GM23338 (cell line): ENCODE data around the gene PSMD14. TPM values are rescaled to one million over a fixed set of nuclear protein-coding genes. Genes with fewer than 3 reads are reported as not detected.

Source experiments
- ATAC-seq: fragments of 200-7000 bp; cut with Tn5 transposase; 3 replicates; pipeline ENCODE4 v1.9.1; 2020
- DNase-seq: peaks from one replicate; pipeline ENCODE4 v3.0.0-alpha.2; 2015; ENCODE audit warnings: low spot score
- H2AFZ ChIP-seq: fragments of 200-600 bp; sonication (generic); 2 replicates; pipeline ENCODE4 v1.8.0; 2016; ENCODE audit warnings: antibody characterized with exemption, mild to moderate bottlenecking, moderate library complexity
- H3F3A ChIP-seq: fragments of 200-600 bp; sonication (generic); replicated peaks from 2 replicates; pipeline ENCODE4 v1.8.0; 2017; ENCODE audit warnings: antibody characterized with exemption, mixed run types, low read depth
- H3K27ac ChIP-seq: fragments of 200-600 bp; sonication (generic); 2 replicates; pipeline ENCODE4 v1.6.1; 2016; ENCODE audit warnings: low read depth
- H3K27me3 ChIP-seq: fragments of 200-600 bp; sonication (generic); 2 replicates; pipeline ENCODE4 v1.8.0; 2016; ENCODE audit warnings: mild to moderate bottlenecking, mixed run types, moderate library complexity; ENCODE audit not compliant: insufficient read depth
- H3K36me3 ChIP-seq: fragments of 200-600 bp; sonication (generic); 2 replicates; pipeline ENCODE4 v1.8.0; 2016; ENCODE audit warnings: mild to moderate bottlenecking; ENCODE audit not compliant: insufficient read depth
- H3K4me1 ChIP-seq: fragments of 200-600 bp; sonication (generic); 2 replicates; pipeline ENCODE4 v1.8.0; 2016; ENCODE audit warnings: mild to moderate bottlenecking, moderate library complexity; ENCODE audit not compliant: insufficient read depth
- H3K4me2 ChIP-seq: fragments of 200-600 bp; sonication (generic); 2 replicates; pipeline ENCODE4 v1.7.1; 2017; ENCODE audit warnings: mixed run types
- H3K4me3 ChIP-seq: fragments of 200-600 bp; sonication (generic); 2 replicates; pipeline ENCODE4 v1.6.1; 2016; ENCODE audit warnings: mixed run types
- H3K79me2 ChIP-seq: fragments of 200-600 bp; sonication (generic); replicated peaks from 2 replicates; pipeline ENCODE4 v1.8.0; 2017; ENCODE audit warnings: mild to moderate bottlenecking; ENCODE audit not compliant: insufficient read depth
- H3K9me2 ChIP-seq: fragments of 200-600 bp; sonication (generic); 2 replicates; pipeline ENCODE4 v1.8.0; 2017; ENCODE audit not compliant: insufficient read depth
- H4K20me1 ChIP-seq: fragments of 200-600 bp; sonication (generic); replicated peaks from 2 replicates; pipeline ENCODE4 v1.8.0; 2017; ENCODE audit warnings: mild to moderate bottlenecking; ENCODE audit not compliant: insufficient read depth
- H3K27ac Mint-ChIP-seq: 2 replicates; pipeline ENCODE4 v1.8.0; 2020; ENCODE audit warnings: inconsistent platforms, mild to moderate bottlenecking, moderate library complexity, mixed read lengths
- H3K27me3 Mint-ChIP-seq: 3 replicates; pipeline ENCODE4 v1.8.0; 2022; ENCODE audit warnings: low read depth, mild to moderate bottlenecking, moderate library complexity, mixed read lengths, inconsistent platforms; ENCODE audit not compliant: insufficient read depth, poor library complexity
- H3K36me3 Mint-ChIP-seq: 3 replicates; pipeline ENCODE4 v1.8.0; 2021; ENCODE audit warnings: low read depth, mild to moderate bottlenecking, inconsistent platforms, moderate library complexity, mixed read lengths
- H3K4me1 Mint-ChIP-seq: 3 replicates; pipeline ENCODE4 v1.8.0; 2020; ENCODE audit warnings: mild to moderate bottlenecking, inconsistent platforms, mixed read lengths
- H3K4me3 Mint-ChIP-seq: 3 replicates; pipeline ENCODE4 v1.8.0; 2021; ENCODE audit warnings: moderate library complexity, mild to moderate bottlenecking, inconsistent platforms, mixed read lengths
- H3K9me3 Mint-ChIP-seq: 3 replicates; pipeline ENCODE4 v1.8.0; 2020; ENCODE audit warnings: moderate library complexity, mild to moderate bottlenecking, inconsistent platforms, mixed read lengths
- EZH2 ChIP-seq: fragments of 200-600 bp; sonication (generic); IDR thresholded peaks from one replicate; pipeline ENCODE4 v1.8.0; 2017; ENCODE audit warnings: antibody characterized with exemption, mild to moderate bottlenecking, low read depth; ENCODE audit not compliant: unreplicated experiment
- EZH2phosphoT487 ChIP-seq: fragments of 200-600 bp; sonication (generic); IDR thresholded peaks from one replicate; pipeline ENCODE4 v1.8.1; 2018; ENCODE audit warnings: antibody characterized with exemption; ENCODE audit not compliant: unreplicated experiment
- JUNB ChIP-seq: IDR thresholded peaks from one replicate; pipeline ENCODE4 v1.6.1; 2016; ENCODE audit warnings: antibody characterized with exemption; ENCODE audit not compliant: unreplicated experiment
- POLR2AphosphoS5 ChIP-seq: IDR thresholded peaks from 2 replicates; pipeline ENCODE4 v1.6.1; 2016; ENCODE audit warnings: antibody characterized with exemption, low read depth
- REST ChIP-seq: IDR thresholded peaks from one replicate; pipeline ENCODE4 v1.6.1; 2018; ENCODE audit warnings: antibody characterized with exemption; ENCODE audit not compliant: unreplicated experiment
- STAT1 ChIP-seq: IDR thresholded peaks from one replicate; pipeline ENCODE4 v1.6.1; 2016; ENCODE audit warnings: antibody characterized with exemption; ENCODE audit not compliant: unreplicated experiment
- polyA plus RNA-seq: library from polyadenylated mRNA; unstranded; fragments of >200 nt; fragmentation: Nextera tagmentation; extraction: Ambion mirVana; gene quantifications from 2 replicates; pipeline ENCODE4 v1.2.1, GENCODE V29; 2016
- total RNA-seq: library from RNA; depleted of rRNA; stranded (reverse); fragments of >200 nt; shearing (Covaris generic); gene quantifications from 2 replicates; pipeline ENCODE4 v1.2.3, GENCODE V29; 2014
- TF ChIP-seq, protein P1 (sequence below), 2 experiments: fragments of 200-600 bp in 1 of 2; sonication (generic) in 1 of 2; conservative IDR thresholded peaks; 2 replicates each; pipeline versions ENCODE4 v1.5.1 to v1.6.1; 2016 to 2017; ENCODE audit warnings: antibody characterized with exemption in 2 of 2, low read depth in 2 of 2, mild to moderate bottlenecking in 2 of 2, moderate library complexity in 1 of 2

Gene PSMD14
- total and polyA plus RNA-seq, 2 experiments from 2014 or later, result 92.2 to 123 TPM

DNA sequence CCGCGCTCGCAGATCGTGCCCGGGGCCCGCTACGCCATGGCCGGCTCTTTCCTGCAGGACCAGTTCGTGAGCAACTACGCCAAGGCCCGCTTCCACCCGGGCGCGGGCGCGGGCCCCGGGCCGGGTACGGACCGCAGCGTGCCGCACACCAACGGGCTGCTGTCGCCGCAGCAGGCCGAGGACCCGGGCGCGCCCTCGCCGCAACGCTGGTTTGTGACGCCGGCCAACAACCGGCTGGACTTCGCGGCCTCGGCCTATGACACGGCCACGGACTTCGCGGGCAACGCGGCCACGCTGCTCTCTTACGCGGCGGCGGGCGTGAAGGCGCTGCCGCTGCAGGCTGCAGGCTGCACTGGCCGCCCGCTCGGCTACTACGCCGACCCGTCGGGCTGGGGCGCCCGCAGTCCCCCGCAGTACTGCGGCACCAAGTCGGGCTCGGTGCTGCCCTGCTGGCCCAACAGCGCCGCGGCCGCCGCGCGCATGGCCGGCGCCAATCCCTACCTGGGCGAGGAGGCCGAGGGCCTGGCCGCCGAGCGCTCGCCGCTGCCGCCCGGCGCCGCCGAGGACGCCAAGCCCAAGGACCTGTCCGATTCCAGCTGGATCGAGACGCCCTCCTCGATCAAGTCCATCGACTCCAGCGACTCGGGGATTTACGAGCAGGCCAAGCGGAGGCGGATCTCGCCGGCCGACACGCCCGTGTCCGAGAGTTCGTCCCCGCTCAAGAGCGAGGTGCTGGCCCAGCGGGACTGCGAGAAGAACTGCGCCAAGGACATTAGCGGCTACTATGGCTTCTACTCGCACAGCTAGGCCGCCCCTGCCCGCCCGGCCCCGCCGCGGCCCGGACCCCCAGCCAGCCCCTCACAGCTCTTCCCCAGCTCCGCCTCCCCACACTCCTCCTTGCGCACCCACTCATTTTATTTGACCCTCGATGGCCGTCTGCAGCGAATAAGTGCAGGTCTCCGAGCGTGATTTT lies 115.5 kb downstream of the PSMD14 start (continued):
- TF ChIP-seq, protein P1, sequence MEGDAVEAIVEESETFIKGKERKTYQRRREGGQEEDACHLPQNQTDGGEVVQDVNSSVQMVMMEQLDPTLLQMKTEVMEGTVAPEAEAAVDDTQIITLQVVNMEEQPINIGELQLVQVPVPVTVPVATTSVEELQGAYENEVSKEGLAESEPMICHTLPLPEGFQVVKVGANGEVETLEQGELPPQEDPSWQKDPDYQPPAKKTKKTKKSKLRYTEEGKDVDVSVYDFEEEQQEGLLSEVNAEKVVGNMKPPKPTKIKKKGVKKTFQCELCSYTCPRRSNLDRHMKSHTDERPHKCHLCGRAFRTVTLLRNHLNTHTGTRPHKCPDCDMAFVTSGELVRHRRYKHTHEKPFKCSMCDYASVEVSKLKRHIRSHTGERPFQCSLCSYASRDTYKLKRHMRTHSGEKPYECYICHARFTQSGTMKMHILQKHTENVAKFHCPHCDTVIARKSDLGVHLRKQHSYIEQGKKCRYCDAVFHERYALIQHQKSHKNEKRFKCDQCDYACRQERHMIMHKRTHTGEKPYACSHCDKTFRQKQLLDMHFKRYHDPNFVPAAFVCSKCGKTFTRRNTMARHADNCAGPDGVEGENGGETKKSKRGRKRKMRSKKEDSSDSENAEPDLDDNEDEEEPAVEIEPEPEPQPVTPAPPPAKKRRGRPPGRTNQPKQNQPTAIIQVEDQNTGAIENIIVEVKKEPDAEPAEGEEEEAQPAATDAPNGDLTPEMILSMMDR (conservative IDR thresholded peaks at IDR 0.05; ENCODE audit: low read depth in 2 of 2), result 0 out of 4 replicates have a peak, but pooled peaks of 1 of the 2 experiments have one; percentile 9
- TF ChIP-seq JUNB (no peak), STAT1 (no peak), EZH2 (peak; percentile 84), REST (no peak)

DNA sequence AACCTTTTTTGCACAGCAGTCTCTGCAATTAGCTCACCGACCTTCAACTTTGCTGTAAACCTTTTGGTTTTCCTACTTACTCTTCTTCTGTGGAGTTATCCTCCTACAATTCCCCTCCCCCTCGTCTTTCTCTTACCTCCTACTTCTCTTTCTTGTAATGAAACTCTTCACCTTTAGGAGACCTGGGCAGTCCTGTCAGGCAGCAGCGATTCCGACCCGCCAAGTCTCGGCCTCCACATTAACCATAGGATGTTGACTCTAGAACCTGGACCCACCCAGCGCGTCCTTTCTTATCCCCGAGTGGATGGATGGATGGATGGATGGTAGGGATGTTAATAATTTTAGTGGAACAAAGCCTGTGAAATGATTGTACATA lies 116.2 kb downstream of the PSMD14 start:
- Mint-ChIP-seq H3K9me3 (peaks cover 6% of the 10 kb centered on the region), H3K27me3 (peaks cover 96% of the 10 kb centered on the region), H3K27ac (no peak overlapping the region), H3K4me3 (peak overlapping the region; percentile 74), H3K36me3 (no peaks in the 10 kb centered on the region; the same call in 2 of the 3 replicates), H3K4me1 (peaks cover 34% of the 10 kb centered on the region)
- no peaks in the 10 kb centered on the region for H3K79me2 ChIP-seq
- peak overlapping the region; percentile 58 for H3K4me3 ChIP-seq
- no peak; the same call in 2 of the 3 replicates for ATAC-seq
- H3K4me2 ChIP-seq, result peak overlapping the region; percentile 73
- no peak overlapping the region for H3K27ac ChIP-seq
- TF ChIP-seq, protein P1 (conservative IDR thresholded peaks at IDR 0.05; ENCODE audit: low read depth in 2 of 2), result no peak
- TF ChIP-seq EZH2phosphoT487 (peak; percentile 2), POLR2AphosphoS5 (no peak), REST (no peak), EZH2 (peak; percentile 91)
- no peaks in the 10 kb centered on the region for H3K36me3 ChIP-seq
- peak overlapping the region; percentile 93 for H2AFZ ChIP-seq
- peak; percentile 78 for DNase-seq
- H3K9me2 ChIP-seq, result no peaks in the 10 kb centered on the region
- peaks cover 33% of the 10 kb centered on the region for H3K4me1 ChIP-seq
- peaks cover 32% of the 10 kb centered on the region; the same call in 1 of the 2 replicates for H3F3A ChIP-seq
- H3K27me3 ChIP-seq, result peaks cover 100% of the 10 kb centered on the region
- peaks cover 41% of the 10 kb centered on the region for H4K20me1 ChIP-seq
